Activated gamma-delta T cell treated with Interleukin-2 at 50 U/mL for 16 hours (primary cell): ENCODE results near the gene ATP23.

Experiments
- DNase-seq: peaks from one replicate; pipeline ENCODE4 v3.0.0-alpha.2; 2020

Gene ATP23

DNA sequence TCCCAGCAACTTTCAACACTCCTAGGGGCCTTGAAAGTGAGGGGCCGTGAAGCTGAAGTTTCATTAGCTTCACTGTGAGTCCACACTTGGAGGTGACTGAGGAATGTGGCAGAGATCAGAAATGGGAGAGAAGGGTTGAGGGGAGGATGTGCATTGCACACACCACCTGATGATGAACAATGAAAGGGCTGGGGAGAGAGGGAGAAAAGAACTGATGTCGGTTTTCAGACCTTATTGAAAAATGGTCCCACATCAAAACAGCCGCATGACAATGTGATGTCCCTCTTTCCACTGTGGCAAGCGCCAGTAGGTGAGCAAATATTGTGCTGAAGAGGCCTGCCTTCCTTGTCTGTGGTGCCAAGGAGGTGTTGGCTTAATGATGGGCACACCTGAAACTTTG is 32.3 kb upstream of the ATP23 start:
- no peak for DNase-seq

DNA sequence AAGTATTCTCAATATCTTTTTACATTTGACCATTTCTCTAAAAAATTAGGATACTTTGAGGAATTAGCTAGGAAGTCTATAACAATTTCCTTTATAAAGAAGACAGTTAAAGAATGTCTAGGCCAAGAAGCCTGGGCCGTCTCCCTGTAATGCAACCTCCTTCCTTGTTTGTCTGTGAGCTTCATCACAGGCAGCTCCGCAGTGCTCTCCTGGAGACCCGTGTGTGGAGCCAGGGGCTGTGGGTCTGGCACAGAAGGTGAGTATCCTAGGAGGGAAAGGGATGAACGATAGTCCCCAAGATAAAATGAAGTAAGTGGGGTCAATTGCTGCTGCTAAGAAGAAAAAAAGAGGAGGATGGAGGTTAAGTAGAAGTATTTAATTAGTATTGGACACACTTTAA is 31.8 kb upstream of the ATP23 start:
- DNase-seq, result no peak

DNA sequence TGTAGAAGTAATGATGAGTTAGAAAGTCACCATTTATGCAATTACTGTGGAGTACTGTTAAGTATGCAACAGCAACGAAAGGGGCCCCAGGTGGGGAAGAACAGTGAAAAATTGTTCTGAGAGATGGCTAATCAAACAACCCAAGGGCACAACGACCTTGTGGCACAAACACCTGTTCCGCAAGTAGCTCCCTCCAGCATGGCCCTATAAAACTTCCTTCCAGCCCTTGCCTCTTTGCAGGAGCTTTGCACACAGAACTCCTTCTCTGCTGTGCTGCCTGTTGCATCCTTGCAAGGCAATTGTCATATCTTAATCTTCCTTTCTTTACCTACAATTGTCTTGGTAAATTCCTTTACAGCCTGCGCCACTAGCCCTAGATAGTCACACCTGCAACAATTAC is 23.2 kb upstream of the ATP23 start:
- no peak for DNase-seq

DNA sequence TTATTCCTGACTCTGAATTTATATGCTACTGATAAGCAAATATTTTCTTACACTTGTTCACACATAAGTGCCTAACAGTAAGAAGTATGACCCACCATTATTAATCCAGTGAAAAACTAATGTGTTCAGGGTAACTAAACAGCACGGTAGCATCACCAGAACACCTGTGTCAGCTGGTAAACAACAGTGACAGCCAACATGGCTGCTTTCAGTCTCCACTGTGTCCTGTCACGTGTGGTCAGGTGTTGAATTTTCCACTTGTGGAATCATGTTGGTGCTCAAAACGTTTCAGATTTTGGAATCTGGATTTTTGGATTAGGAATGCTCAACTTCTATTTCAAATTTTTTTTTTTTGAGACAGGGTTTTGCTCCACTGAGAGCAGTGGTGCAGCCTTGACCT is 14.3 kb upstream of the ATP23 start:
- DNase-seq, result no peak

DNA sequence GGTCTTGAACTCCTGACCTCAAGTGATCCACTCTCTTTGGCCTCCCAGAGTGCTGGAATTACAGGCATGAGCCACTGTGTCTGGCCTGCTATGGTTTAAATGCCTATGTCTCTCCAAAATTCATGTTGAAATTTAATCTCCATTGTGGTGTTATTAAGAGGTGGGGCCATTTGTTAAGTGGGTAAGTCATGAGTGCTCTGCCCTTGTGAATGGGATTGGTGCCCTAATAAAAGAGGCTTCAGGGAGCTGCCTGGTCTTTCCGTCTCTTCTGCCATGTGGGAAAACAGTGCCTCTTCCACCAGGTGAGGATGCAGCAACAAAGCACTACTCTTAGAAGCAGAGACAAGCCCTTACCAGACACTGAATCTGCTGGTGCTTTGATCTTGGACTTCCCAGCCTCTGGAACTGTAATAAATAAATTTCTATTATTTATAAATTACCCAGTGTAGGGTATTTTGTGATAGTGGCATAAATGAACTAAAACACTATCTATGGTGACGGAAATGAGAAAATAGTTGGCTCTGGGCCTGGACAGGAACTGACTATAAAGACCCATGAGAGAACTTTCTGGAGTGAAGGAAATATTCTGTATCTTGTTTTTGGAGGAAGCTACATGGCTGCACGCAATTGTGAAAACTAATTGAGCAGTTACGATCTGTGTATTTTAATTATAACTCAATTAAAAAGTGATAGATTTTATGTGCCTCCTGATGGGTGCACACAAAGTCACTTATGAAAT is 12.1 kb upstream of the ATP23 start:
- no peak for DNase-seq

DNA sequence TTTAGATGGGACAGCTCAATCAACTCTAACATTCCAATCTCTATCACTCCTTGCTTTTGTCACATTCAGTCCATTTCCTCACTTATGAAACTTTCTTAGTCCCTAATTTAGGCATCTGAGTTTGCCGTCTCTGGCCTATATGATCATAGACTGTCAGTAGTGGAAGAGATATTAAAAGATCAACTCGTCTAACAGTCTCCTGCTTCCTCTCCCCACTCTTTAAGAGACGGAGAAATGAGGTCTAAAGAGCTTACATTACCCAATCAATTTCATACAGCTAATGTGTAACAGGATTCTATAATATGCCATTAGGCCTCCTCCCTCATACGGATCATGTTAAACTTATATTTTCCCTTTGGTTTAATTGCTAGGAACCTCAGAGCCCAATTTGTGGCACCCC is 6.5 kb upstream of the ATP23 start:
- no peak for DNase-seq

DNA sequence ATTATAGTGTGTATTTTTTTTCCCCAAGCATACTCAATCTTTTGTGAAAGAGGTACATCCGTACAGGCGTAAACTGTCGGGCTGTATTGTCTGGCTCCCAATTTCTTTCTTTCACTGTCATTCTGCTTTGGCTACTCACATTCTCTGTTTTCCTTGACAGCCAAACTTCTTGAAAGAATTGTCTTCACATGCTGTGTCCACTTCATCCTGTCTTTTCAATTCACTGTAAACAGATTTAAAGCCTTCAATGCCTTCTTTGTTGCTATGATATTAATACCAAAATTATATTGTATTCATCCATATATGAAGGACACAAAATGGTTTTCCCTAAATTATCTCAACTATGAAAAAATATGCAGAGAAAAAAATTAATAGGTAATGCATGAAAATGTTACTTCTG is 6.0 kb upstream of the ATP23 start:
- DNase-seq, result no peak

DNA sequence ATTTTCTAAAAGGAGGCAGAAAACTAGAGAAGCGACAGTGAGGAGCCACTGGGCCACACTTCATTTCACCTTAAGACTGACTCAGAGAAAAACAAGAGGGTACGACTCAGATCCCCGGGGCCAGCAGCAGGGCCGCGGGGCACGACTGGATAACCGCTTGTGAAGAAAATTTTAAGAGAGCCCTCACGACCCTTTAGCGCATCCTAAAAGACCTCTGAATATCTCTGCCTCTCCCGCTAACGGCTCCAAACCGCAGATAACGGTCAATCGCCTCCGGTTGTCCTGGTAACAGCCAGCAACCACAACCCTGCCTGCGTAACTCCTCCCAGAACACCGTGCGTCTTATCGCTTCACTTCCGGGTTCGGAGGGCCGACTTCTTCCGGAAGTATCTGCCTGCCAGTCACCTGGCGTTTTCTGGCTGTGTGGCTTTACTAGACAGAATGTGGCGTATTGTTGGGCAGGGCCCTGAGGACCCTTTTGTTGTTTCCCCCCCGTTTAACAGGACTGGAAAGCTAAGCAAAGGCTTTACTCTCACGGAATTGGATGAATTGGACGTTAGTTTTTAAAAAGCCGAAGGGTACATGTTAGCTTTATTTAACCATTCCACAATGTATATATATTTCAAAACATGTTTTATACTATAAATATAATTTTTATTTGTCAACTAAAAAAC is 5.4 kb upstream of the ATP23 start:
- DNase-seq, result peak; percentile 90

DNA sequence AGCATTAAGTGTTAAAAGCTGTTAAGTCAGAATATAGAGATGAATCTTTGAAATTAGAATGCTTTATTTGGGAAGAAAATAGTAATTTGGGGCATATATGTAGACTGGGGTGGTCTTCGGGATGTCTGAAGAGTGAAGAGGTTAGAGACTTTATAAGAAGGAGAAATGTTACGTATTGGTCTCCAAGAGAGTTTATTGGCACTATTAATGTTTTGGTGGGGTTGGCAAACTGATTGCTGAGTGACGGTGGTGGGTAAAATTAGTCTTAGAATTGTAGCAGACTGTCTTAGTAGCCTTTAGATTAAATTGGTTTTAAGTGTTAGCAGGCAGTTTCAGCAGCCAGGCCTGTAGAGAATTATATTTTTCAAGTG is 4.9 kb upstream of the ATP23 start:
- no peak for DNase-seq

DNA sequence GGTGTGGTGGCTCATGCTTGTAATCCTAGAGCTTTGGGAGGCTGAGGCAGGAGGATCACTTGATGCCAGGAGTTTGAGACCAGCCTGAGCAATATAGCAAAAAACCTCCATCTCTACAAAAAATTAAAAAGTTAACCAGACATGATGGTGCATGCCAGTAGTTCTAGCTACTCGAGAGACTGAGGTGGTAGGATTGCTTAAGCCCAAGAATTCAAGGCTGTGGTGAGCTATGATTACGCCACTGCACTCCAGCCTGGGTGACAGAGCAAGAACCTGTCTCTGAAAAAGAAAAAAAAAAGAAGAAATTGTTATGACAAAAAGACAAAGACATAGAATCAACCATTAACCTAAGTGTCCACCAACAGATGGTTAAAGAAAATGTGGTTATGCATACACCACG is 2.1 kb upstream of the ATP23 start:
- DNase-seq, result no peak

DNA sequence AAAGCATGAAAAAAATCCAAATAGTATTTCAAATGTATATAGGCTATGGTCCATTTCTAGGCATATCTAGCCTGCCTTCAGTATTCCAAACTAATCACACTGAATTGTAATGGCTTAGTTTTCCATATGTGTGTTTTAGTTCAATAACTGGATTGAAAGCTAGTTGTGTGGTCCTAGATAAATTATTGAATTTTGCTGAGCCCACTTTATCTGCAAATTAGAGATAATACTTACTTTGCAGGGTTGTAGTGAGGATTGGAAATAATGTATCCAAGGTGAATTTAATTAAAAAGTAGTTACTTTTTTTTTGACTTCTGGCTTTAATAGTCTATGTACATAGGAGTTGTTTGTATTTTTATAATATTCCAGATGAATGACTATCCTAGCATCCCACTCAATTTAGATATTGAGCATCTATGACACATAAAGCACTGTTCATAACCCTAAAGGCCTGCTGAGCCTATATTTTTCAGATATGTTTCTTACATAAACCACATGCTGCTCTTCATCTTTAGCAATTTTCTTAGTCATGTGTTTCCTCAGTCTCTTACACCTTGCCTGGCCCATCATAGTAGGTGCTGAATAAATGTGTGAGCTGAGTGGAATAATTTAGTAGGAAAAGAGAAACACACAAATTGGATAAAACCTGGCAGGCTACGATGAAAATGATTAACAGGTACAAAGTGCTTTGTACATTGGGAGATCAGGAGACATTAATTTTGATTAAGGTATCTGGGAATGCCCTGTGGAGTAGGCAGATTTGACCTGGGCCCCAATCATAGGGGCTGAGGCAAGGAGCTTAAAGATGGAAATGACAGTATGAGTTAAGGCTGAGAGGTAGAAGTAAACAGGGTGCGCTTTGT is 1.1 kb upstream of the ATP23 start:
- no peak for DNase-seq

DNA sequence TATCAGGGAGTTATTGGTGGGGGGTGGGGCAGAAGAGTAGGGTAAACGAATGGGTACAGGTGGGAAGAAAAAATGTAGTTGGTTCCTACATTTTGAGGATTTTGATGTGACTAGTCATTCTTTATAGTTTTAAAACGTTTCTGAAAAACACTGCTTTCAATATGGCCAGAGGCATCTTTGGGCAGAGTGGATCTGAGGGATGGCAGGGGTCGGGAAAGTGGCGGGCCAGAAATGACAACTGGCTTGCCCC is 527 bp upstream of the ATP23 start:
- DNase-seq, result no peak

DNA sequence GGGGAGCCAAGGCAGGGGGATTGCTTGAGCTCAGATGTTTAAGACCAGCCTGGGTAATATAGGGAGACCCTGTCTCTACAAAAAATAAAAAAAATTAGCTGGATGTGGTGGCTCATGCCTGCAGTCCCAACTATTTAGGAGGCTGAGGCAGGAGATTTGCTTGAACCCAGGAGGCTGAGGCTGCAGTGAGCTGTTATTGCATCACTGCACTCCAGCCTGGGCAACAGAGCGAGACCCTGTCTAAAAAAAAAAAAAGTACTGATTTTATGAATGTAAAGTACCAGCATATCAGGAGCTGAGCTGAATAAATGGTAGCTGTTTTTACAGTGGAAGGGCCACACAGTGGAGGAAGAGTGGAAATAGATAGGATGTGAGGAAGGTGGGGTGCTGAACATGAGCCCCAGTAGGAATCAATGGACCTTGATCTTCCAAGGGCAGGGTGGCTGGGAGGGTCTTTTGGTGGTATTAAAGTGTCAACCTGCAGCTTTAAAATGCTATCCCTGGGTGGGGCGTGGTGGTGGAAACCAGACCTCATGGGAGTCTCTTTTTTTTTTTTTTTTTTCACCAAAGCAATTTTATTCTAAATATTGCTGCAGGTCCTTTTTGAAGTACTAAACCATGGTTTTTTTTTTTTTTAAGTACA is 2.2 kb downstream of the ATP23 start:
- DNase-seq, result no peak

DNA sequence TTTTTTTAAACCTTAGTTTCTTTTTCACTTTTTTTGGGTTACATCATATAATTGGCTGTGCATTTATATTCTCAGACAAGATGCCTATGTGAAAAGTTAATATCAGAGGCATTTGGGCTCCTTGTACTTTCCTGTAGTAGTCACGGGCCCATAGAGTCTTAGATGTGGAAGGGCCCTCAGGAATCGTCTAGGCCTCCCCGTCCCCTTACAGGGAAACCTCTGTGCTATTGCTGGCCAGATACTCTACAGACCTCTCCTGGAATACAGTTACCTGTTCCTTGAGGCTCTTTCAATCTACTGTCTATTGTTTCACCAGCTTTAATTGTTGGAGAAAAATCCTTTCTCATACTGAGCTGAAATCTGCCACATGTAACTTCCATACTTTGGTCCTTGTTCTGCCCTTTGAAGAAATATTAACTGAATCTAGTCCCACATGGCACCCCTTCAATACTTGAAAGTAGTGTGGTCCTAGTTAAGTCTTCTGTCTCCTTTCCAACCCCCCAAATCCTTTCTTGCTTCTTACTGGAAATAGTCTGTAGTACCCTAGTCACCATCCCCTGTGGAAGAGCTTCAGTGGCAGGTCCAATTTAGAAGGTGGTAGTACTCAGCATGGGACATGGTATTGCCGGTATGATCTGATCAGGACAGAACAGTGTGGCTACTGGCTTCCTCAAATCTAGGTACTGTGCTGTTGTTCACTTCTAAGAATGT is 3.1 kb downstream of the ATP23 start:
- DNase-seq, result no peak

DNA sequence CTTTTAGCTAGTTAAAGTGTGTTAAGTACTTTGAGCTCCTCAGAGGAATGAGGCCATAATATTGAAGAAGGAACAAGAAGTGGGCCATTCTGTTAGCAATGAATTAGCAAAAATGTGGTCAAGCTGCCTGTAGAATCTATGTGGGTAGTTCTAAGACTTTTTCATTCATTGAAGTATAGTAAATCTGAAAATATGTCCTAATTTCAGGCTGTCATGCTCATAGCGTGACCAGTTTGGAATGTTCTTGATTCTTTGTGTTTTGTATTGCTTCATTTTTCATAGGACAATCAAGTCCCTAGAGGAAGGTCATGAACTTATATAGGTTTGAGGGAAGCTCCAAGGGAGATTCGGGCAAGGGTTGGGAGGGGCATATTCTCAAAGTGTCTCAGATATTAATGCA is 11.4 kb downstream of the ATP23 start:
- no peak for DNase-seq

DNA sequence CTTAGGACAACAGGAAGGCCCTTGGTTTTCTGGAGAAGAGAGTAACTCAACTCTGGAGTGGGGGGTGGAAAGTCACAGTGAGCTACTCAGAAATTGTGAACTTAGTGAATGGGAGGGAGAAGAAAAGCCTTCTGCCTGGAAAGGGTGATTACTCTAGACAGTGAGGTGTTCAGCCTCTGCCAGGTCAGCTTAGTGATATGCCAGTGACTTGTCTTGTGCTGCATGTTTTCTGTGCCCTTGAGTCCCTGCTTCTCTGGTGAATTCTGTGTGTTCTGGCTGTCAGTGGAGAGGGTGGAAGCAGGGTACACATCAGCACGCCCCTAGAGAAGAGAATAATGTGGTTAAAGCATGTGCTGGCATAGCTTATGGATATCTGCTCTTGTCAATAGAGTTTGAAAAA is 13.4 kb downstream of the ATP23 start:
- DNase-seq, result no peak

DNA sequence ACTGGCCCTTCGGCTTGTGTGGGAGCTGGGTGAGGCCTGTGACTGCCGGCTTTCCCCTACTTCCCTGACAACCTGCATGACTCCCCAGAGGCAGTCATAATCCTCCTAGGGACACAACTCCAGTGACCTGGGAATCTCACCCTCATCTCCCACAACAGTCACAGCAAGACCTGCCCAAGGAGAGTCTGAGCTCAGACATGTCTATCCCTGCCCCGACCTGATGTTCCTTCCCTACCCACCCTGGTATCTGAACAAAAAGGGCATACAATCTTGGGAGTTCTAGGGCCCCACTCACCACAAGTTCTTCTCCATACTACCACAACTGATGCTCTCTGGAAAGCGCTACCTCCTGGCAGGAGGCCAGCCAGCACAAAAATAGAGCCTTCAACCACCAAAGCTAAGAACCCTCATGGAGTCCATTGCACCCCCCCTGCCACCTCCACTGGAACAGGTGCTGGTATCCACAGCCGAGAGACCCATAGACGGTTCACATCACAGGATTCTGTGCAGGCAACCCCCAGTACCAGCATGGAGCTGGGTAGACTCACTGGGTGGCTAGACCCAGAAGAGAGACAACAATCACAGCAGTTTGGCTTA is 16.8 kb downstream of the ATP23 start:
- DNase-seq, result no peak

DNA sequence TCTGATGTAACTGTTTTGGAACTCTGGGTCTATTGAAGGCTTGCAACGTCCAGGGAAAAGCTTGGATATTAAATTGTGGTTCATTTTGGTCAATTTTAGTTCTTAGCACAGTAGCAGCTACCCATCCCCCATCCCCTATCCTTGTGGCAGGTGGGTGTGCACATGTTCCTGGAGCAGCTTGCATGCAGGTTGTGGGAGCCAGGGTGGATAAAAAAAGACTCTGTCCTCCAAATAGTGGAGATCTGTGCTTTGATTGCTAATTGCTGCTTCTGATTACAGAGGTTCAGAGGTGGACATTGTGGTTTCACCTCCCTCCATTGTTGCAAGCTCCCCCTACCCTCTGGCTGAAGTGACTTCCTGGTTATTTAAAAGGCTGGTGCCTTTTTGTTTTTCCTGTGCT is 23.1 kb downstream of the ATP23 start:
- DNase-seq, result no peak

DNA sequence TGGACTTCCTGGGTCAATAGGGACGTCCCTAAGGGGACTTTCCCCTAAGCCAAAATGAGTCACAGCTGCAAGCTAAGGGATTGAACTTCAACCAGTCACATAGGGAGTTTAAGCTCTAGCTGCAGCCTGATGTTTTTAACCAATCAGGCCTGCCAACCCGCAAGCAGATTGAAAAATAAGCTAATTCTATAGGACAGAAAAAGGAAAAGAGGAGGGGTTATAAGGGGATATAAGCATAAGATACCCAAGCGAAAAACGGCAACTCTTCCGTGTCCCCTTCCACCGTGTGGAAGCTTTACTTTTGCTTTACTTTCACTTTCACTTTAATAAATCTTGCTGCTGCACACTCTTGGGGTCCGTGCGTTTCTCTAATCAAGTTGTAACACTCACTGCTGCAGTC is 24.4 kb downstream of the ATP23 start:
- DNase-seq, result no peak

DNA sequence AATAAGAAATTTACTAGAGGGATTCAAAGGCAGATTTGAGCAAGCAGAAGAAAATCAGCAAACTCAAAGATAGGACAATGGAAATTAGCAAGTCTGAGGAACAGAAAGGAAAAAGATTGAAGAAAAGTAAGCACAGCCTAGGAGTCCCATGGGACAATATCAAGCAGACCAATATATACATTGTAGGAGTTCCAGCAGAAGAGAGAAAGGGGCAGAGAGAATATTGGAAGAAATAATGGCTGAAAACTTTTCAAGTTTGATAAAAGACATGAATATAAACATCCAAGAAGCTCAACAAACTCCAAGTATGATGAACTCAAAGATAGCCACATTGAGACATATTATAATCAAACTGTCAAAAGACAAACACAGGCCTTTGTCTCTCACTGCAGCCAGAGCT is 25.2 kb downstream of the ATP23 start:
- no peak for DNase-seq

DNA sequence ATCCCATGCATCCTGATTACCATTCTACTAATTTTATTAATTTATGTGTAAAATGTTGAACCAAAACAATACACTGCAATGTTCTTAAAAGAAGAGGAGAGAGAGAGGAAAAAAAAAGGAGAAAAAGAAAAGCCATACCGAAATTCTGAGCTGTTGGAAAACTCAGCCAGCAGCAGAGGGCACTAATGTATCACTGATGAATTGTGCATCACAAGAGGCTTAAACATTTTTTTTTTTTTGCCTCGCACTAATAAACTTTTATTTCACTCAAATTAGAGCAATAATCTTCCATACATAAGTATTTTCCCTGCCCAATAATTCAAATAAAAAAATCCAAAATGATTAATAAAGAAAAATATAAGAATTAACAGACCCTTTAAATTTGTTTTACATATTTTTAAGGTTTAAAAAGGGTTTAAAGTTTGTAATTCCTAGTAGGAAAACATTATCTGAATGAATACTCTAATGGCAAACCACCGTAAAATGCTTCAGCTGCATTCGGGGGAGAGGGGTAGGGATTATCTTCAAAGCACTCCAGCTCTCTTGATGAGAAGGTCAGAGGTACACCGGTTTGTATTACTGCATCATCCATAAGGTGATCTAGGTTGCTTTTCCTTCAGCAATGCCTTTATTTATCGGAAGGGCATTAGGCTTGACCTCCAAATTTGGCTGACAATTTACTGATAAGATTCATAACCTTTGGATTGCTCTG is 41.9 kb downstream of the ATP23 start:
- DNase-seq, result no peak

DNA sequence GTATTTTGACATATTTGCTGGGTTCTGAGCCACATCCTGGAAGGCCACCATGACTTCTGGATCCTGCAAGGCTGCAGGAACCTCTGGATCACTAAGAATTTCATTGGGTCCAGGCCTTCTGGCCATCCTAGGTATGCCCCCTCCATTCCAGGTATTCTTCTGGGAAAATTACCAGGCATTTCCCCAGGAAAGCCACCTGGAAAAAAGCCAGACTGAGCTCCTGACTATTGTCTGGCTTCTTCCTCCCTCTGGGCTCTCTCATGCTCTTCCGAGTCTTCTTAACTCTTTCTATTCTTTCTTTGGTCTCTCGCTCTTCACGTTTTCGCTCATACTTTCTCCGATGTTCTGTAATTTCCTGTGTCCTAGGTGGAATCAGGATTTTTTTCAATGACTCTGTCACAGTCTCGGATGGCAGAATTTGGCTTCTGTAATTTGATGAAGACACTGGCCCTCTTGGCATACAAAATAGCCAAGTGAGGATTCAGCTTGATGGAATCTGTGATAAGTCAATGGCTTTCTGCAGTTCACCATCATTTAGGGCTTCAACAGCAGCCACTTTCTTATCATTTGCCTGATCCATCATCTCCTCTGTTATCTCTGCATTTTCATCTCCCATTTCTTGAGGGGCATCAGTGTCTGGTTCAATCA is 42.6 kb downstream of the ATP23 start:
- DNase-seq, result no peak
